Gastrocnemius medialis (tissue), 4 donors: ENCODE data around the gene ASB3. TPM values are rescaled to one million over a fixed set of nuclear protein-coding genes. Genes with fewer than 3 reads are reported as not detected.
"Not testable (repeated sequence)": the region's sequence is repeated elsewhere in the genome, so short reads cannot be mapped to it uniquely, and the experiment has no call there.

Source experiments
- ATAC-seq, 2 donors: fragments of 150-250 bp; one replicate each; pipeline ENCODE4 v1.9.1; 2016
- DNase-seq, 2 donors: peaks; one replicate each; pipeline ENCODE4 v3.0.0-alpha.2; 2019
- H3K27ac ChIP-seq, 4 donors: fragments of 200-600 bp; sonication (generic); 1 replicate in 1 of 4; 2 replicates in 3 of 4; pipeline ENCODE4 v1.5.1; 2016 to 2018; ENCODE audit warnings: mild to moderate bottlenecking in 2 of 4, moderate library complexity in 1 of 4
- H3K27me3 ChIP-seq, 3 donors: fragments of 200-600 bp; sonication (generic) in 2 of 3; 1 replicate in 1 of 3; 2 replicates in 2 of 3; pipeline versions ENCODE4 v1.5.1 to v1.6.0; 2016 to 2019; ENCODE audit warnings: mild to moderate bottlenecking in 1 of 3, moderate library complexity in 1 of 3
- H3K36me3 ChIP-seq, 2 donors: fragments of 200-600 bp; sonication (generic) in 1 of 2; one replicate each; pipeline ENCODE4 v1.5.1; 2017 to 2018
- H3K4me1 ChIP-seq, 2 donors: fragments of 200-600 bp; sonication (generic) in 1 of 2; one replicate each; pipeline ENCODE4 v1.5.1; 2016 to 2017; ENCODE audit warnings: mild to moderate bottlenecking in 2 of 2
- H3K4me3 ChIP-seq, 4 donors: fragments of 200-600 bp; sonication (generic) in 3 of 4; 1 replicate in 1 of 4; 2 replicates in 3 of 4; pipeline ENCODE4 v1.5.1; 2016 to 2019; ENCODE audit warnings: mild to moderate bottlenecking in 2 of 4
- H3K9me3 ChIP-seq, 3 donors: fragments of 200-600 bp; sonication (generic) in 2 of 3; 1 replicate in 1 of 3; 2 replicates in 2 of 3; pipeline ENCODE4 v1.5.1; 2016 to 2019
- CTCF ChIP-seq, 5 experiments: fragments of 450-650 bp in 3 of 5; fragments of 200-600 bp in 2 of 5; sonication (generic) in 2 of 5; IDR thresholded peaks in 4 of 5; conservative IDR thresholded peaks in 1 of 5; 1 replicate in 4 of 5; 2 replicates in 1 of 5; pipeline ENCODE4 v1.5.1; 2016 to 2019; ENCODE audit warnings: antibody characterized with exemption in 5 of 5, mild to moderate bottlenecking in 3 of 5, moderate library complexity in 3 of 5
- POLR2A ChIP-seq, 2 donors: fragments of 450-650 bp; IDR thresholded peaks; one replicate each; pipeline ENCODE4 v1.6.1; 2017; ENCODE audit warnings: antibody characterized with exemption in 2 of 2, mild to moderate bottlenecking in 2 of 2, moderate library complexity in 2 of 2
- in situ Hi-C, 4 donors: fragments of 200-750 bp; cut with MboI; loops; one replicate each; pipeline versions ENCODE4 v1.15.0 to v1.8.0; 2017; ENCODE audit warnings: low sequenced_read_pairs in 4 of 4
- intact Hi-C: fragments of 100-400 bp; cut with DNase I; formaldehyde crosslinking; loops from one replicate; pipeline ENCODE4 v1.15.1; 2023; ENCODE audit warnings: low total_unique reads
- total RNA-seq, 4 donors: library from RNA; depleted of rRNA; stranded (reverse); fragments of >200 nt; gene quantifications; one replicate each; pipeline versions ENCODE4 v1.1.0 to v1.2.3, GENCODE V29; 2016

Gene ASB3
- 1 to 10 TPM; 5.0 to 7.6 (median 6.4) TPM for total RNA-seq

- Histone ChIP-seq H3K36me3 (no peaks in the 10 kb centered on the region), H3K4me1 (peaks cover 31 to 40% of the 10 kb centered on the region in 2 donors), H3K4me3 (peak within 1 kb of the TSS; percentile 90 to 97 (median 92)), H3K27me3 (no peaks in the 10 kb centered on the region), H3K9me3 (no peaks in the 10 kb centered on the region), H3K27ac (peak within 1 kb of the TSS; percentile 83 to 91 (median 85))
- peak; percentile 88 to 95 for ATAC-seq
- TF ChIP-seq CTCF (IDR thresholded peaks at IDR 0.05 in 4 of 5, conservative IDR thresholded peaks at IDR 0.05 in 1 of 5) = no peak
- TF ChIP-seq POLR2A (IDR thresholded peaks at IDR 0.05) = peak; percentile 62 to 71
- intact Hi-C loops (loop anchor here (1.0 to 5.0 kb wide), 2 partner anchors 20 to 185 kb away; partner anchors contain the start of genes CHAC2 and PSME4), in situ Hi-C loops (no loop called here)
- DNase-seq = peak; percentile 84
These were observed at the start of gene ASB3, which contains the start of gene ERLEC1 for GRCh38 chr2:53786705-53787613. Gene ASB3, minus strand, starts transcription at chr2:53786953. Its CDS starts 21,381 bp downstream, at chr2:53765572. Gene ERLEC1, plus strand, starts transcription at chr2:53787044. Its CDS starts 167 bp downstream, at chr2:53787211.

GRCh38 chr2:53829980-53830290 lies 43.2 kb upstream of the ASB3 start:
- in situ Hi-C loops, intact Hi-C loops, ATAC-seq, H3K4me3 ChIP-seq, H3K27me3 ChIP-seq, H3K36me3 ChIP-seq, DNase-seq, H3K9me3 ChIP-seq: not testable (repeated sequence)
- peaks cover 16 to 23% of the 10 kb centered on the region in 2 donors for H3K4me1 ChIP-seq
- peak overlapping the region; percentile 59 to 65 (median 61) for H3K27ac ChIP-seq

- peak overlapping the region; percentile 59 to 65 (median 61) for H3K27ac ChIP-seq
- in situ Hi-C loops (no loop called here), intact Hi-C loops (no loop called here)
- H3K4me3 ChIP-seq = no peak overlapping the region
- no peaks in the 10 kb centered on the region for H3K36me3 ChIP-seq
- TF ChIP-seq CTCF (IDR thresholded peaks at IDR 0.05 in 4 of 5, conservative IDR thresholded peaks at IDR 0.05 in 1 of 5) (no peak), POLR2A (IDR thresholded peaks at IDR 0.05) (no peak)
- H3K4me1 ChIP-seq = peaks cover 16 to 23% of the 10 kb centered on the region in 2 donors
- ATAC-seq (peak; percentile 37 to 55), DNase-seq (peak; percentile 43 to 71)
- no peaks in the 10 kb centered on the region for H3K9me3 ChIP-seq
- no peaks in the 10 kb centered on the region for H3K27me3 ChIP-seq
These were observed 42.7 kb upstream of the ASB3 start for GRCh38 chr2:53829273-53829979.

GRCh38 chr2:53828331-53828730 lies 41.6 kb upstream of the ASB3 start:
- Histone ChIP-seq H3K9me3 (no peaks in the 10 kb centered on the region), H3K4me3 (no peak overlapping the region), H3K27ac (peak overlapping the region; percentile 45 to 76 (median 68)), H3K36me3 (no peaks in the 10 kb centered on the region), H3K27me3 (no peaks in the 10 kb centered on the region), H3K4me1 (peaks cover 16 to 23% of the 10 kb centered on the region in 2 donors)
- DNase-seq (no peak), ATAC-seq (no peak)
- TF ChIP-seq CTCF (IDR thresholded peaks at IDR 0.05 in 4 of 5, conservative IDR thresholded peaks at IDR 0.05 in 1 of 5) = no peak
- no peak for TF ChIP-seq POLR2A (IDR thresholded peaks at IDR 0.05)
- intact Hi-C loops (no loop called here), in situ Hi-C loops (no loop called here)
